Brain microvascular endothelial cell (primary cell): ENCODE results near the gene CHST11.
"Not testable (repeated sequence)": the region's sequence is repeated elsewhere in the genome, so short reads cannot be mapped to it uniquely, and the experiment has no call there.

ENCODE experiments used
- DNase-seq: peaks from one replicate; pipeline ENCODE4 v3.0.0-alpha.2; 2020
- H3K27ac ChIP-seq: fragments of 250-450 bp; sonication (Bioruptor Pico); 2 replicates; pipeline ENCODE4 v1.5.1; 2020; ENCODE audit warnings: mild to moderate bottlenecking, moderate library complexity
- H3K27me3 ChIP-seq: fragments of 250-450 bp; sonication (Bioruptor Pico); replicated peaks from 2 replicates; pipeline ENCODE4 v1.5.1; 2020; ENCODE audit warnings: mild to moderate bottlenecking
- H3K36me3 ChIP-seq: fragments of 250-450 bp; sonication (Bioruptor Pico); replicated peaks from 2 replicates; pipeline ENCODE4 v1.5.1; 2020; ENCODE audit warnings: mild to moderate bottlenecking
- H3K4me3 ChIP-seq: 2 replicates; pipeline ENCODE4 v1.5.1; 2011; ENCODE audit warnings: low read depth, mild to moderate bottlenecking, control low read depth, low read length, moderate library complexity
- CTCF ChIP-seq: IDR thresholded peaks from 2 replicates; pipeline ENCODE4 v1.5.1; 2011; ENCODE audit warnings: low read depth, mild to moderate bottlenecking, moderate library complexity, low read length, control low read depth, inconsistent platforms; ENCODE audit errors: missing control alignments
- in situ Hi-C: cut with HindIII; loops from 2 replicates; pipeline ENCODE4 v1.10.0; 2017; ENCODE audit warnings: low sequenced_read_pairs, low pct_ligation_motif_present

Gene CHST11

GRCh38 chr12:104522985-104523722, 66.4 kb downstream of the CHST11 start:
- in situ Hi-C loops, result no loop called here
- H3K4me3 ChIP-seq, result no peak overlapping the region
- TF ChIP-seq CTCF, result no peak
- H3K36me3 ChIP-seq, result no peaks in the 10 kb centered on the region
- H3K27ac ChIP-seq, result no peak overlapping the region
- H3K27me3 ChIP-seq, result no peaks in the 10 kb centered on the region
- no peak for DNase-seq

- H3K4me3 ChIP-seq, result no peak overlapping the region
- DNase-seq, result no peak
- TF ChIP-seq CTCF, result no peak
- no peak overlapping the region for H3K27ac ChIP-seq
- in situ Hi-C loops, result no loop called here
- no peaks in the 10 kb centered on the region for H3K36me3 ChIP-seq
- H3K27me3 ChIP-seq, result no peaks in the 10 kb centered on the region
Measured at GRCh38 chr12:104524034-104524832, 67.5 kb downstream of the CHST11 start.

GRCh38 chr12:104526320-104526719, 69.6 kb downstream of the CHST11 start:
- Histone ChIP-seq H3K27me3 (no peaks in the 10 kb centered on the region), H3K36me3 (no peaks in the 10 kb centered on the region), H3K27ac (no peak overlapping the region), H3K4me3 (no peak overlapping the region)
- TF ChIP-seq CTCF, result no peak
- DNase-seq, result no peak
- in situ Hi-C loops, result no loop called here

- TF ChIP-seq CTCF, result no peak
- Histone ChIP-seq H3K27ac (no peak overlapping the region), H3K27me3 (no peaks in the 10 kb centered on the region), H3K4me3 (no peak overlapping the region), H3K36me3 (no peaks in the 10 kb centered on the region)
- no peak for DNase-seq
- in situ Hi-C loops, result no loop called here
Measured at GRCh38 chr12:104526751-104527150, 70.0 kb downstream of the CHST11 start.

GRCh38 chr12:104527653-104528052, 70.9 kb downstream of the CHST11 start:
- in situ Hi-C loops, DNase-seq, H3K27me3 ChIP-seq, H3K4me3 ChIP-seq, H3K27ac ChIP-seq, H3K36me3 ChIP-seq: not testable (repeated sequence)

- H3K36me3 ChIP-seq, result no peaks in the 10 kb centered on the region
- H3K27me3 ChIP-seq, result no peaks in the 10 kb centered on the region
- no peak for TF ChIP-seq CTCF
- DNase-seq, result no peak
- no peak overlapping the region for H3K4me3 ChIP-seq
- in situ Hi-C loops, result no loop called here
- H3K27ac ChIP-seq, result no peak overlapping the region
Measured at GRCh38 chr12:104529130-104529874, 72.6 kb downstream of the CHST11 start.
